ENCODE data around the gene SEC14L2. TPM values are rescaled to one million over a fixed set of nuclear protein-coding genes. Genes with fewer than 3 reads are reported as not detected.
A peak's percentile ranks its signal among the peaks of the same experiment; 100 is the strongest.

The SEC14L2 gene
- total RNA-seq, 1 donor from 2014 or later, result 35.0 TPM

GRCh38 chr22:30404307-30404706 lies 7.5 kb downstream of the SEC14L2 start:
- DNase-seq (ENCODE audit: low read depth, low spot score), result no peak

DNA sequence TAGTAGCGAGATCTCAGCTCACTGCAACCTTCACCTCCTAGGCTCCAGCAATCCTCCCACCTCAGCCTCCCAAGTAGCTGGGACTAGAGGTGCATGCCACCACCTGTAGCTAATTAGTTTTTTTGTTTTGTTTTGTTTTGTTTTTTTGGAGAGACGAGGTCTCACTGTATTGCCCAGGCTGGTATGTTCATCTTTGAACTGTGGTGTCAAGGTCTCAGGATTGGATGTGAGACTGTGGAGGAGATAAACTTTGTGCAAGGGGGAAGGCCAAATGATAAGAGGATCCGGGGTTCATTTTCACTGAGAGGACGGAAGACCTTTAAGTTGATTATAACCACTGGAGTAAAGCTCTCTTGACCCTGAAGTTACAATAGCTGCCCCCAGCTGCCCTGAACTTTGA lies 8.9 kb downstream of the SEC14L2 start:
- no peak for DNase-seq (ENCODE audit: low read depth, low spot score)

GRCh38 chr22:30406400-30406799 lies 9.6 kb downstream of the SEC14L2 start:
- DNase-seq (ENCODE audit: low read depth, low spot score), result no peak

DNA sequence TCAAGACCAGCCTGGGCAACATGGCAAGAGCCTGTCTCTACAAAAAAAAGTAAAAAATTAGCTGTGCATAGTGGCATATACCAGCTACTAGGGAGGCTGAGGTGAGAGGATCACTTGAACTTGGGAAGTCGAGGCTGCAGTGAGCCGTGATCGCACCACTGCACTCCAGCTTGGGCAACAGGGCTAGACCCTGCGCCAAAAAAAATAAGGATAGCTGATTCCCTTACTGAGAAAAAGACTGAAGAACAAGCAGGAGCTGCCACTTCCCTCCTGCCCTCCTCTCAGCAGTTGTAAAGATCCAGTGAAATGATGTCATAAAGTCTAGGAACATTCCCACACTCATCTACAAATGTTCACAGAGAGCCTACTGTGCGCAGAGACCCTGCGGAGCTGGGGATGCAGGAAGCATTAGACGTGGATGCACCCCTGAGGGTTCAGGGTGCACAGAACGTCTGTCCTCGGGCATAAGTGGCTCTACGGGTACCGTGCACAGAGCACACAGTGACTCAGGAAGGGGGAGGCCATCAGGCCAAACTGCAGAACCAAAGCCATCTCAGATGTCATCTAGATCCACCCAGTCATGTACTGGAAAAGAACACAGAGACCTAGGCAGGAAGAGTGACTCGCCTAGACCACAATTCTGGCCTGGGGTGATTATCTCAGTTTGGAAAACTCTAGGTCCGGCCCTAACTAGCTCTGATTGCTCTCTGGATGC lies 11.7 kb downstream of the SEC14L2 start:
- DNase-seq (ENCODE audit: low read depth, low spot score), result no peak

GRCh38 chr22:30411780-30412179 lies 15.0 kb downstream of the SEC14L2 start:
- DNase-seq (ENCODE audit: low read depth, low spot score), result no peak

GRCh38 chr22:30413001-30413400 lies 16.2 kb downstream of the SEC14L2 start:
- no peak for DNase-seq (ENCODE audit: low read depth, low spot score)

- no peak for DNase-seq (ENCODE audit: low read depth, low spot score)
These were observed 17.1 kb downstream of the SEC14L2 start for GRCh38 chr22:30413745-30414524.

- DNase-seq (ENCODE audit: low read depth, low spot score), result no peak
These were observed 17.8 kb downstream of the SEC14L2 start for GRCh38 chr22:30414525-30415047.

DNA sequence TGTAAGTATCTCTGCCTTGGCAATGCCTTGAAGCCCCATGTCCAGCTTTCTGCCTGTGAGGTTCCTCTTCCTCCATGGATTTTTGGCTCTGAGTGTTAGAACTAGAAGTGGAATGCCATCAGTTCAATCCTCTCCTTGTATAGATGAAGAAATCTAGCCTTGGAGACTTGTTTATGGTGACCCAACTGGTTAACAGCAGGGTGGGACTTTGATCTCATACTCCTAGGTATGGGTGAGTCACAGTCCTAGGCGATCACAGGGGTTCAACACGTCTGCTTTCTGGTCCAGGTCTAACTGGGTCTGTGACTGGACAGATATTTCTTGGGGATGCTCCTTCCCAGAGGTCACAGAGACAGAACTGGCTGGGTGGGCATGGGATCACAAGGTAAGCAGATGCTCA lies 19.6 kb downstream of the SEC14L2 start:
- DNase-seq (ENCODE audit: low read depth, low spot score), result no peak

DNA sequence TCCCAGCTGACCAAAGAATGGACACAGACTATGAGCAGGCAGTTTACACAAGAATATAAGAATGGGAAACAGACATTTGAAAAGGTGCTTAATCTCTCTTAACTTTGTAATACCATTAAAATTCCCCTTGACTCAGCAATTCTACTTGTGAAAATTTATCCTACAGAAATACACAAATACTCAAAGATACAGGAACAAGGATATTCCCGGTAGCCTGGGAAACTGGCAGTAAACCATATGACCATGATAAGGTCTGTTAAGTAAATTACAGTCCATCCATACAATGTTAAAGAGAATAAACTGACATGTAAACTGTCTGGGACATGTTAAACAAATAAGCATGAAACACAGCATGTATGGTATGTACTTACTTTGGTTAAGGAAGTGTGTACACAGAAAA lies 20.0 kb downstream of the SEC14L2 start:
- no peak for DNase-seq (ENCODE audit: low read depth, low spot score)

DNA sequence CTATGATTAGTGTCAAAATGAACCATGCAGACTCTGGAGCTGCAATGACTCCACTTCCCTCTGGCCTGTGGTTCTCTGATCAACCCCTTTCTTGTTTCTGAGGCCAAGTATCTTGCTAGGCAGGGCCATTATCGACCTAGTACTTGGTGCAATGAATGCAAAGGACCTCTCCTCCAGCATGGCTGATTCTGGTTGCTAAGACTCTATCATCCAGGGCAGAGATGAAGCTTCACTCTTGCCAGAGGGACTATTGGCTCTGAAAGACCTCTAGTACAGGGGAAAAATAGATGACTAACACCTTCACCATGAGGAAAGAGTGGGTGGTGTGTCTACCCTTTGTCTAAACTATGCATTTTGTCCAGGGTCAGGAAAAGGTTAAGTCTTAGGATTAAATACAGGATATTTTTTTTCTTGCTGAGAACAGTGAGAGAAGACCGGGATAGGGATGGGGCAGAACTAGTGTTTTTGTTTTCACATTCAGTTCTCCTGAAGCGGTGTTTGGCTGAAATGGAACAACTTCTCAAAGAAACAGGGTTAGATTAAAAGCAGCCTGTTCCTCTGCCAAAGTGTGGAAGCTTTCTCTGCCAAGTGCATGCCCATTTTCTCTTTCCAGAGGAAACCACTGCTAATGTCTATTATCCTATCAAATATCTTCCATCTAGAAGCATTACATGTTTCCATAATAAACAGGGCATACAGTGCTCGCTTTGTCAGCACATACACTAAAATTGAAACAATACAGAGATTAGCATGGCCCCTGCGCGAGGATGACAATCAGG lies 23.7 kb downstream of the SEC14L2 start:
- peak; percentile 76 for DNase-seq (ENCODE audit: low read depth, low spot score)

DNA sequence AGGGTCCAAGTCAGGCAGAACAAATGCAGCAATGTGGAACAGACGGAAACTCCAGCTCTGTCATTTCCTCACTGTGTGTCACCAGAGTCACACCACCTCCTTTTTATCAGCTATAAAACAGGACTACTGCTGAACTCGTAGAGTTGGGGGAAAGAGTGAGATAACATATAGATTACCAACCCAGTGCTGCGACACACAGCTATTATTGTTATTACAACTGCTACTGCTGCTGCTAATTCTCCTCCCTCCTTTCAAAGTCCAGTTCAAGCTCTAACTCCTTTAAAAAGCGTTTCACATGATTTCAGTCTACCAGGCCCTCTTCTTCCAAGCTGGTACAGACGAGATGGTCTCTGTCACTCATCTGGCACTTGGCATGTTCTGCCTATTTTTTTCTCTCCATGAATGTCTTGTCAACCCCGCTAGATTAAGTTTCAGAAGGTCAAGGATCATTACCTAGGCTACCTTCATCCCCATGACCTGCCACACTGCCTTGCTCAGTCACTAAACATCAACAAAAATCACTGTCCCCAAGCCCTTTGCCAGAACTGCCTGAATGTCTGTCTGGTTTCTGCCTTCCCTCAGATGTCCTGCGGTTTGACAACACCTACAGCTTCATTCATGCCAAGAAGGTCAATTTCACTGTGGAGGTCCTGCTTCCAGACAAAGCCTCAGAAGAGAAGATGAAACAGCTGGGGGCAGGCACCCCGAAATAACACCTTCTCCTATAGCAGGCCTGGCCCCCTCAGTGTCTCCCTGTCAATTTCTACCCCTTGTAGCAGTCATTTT lies 25.1 kb downstream of the SEC14L2 start:
- no peak for DNase-seq (ENCODE audit: low read depth, low spot score)

DNA sequence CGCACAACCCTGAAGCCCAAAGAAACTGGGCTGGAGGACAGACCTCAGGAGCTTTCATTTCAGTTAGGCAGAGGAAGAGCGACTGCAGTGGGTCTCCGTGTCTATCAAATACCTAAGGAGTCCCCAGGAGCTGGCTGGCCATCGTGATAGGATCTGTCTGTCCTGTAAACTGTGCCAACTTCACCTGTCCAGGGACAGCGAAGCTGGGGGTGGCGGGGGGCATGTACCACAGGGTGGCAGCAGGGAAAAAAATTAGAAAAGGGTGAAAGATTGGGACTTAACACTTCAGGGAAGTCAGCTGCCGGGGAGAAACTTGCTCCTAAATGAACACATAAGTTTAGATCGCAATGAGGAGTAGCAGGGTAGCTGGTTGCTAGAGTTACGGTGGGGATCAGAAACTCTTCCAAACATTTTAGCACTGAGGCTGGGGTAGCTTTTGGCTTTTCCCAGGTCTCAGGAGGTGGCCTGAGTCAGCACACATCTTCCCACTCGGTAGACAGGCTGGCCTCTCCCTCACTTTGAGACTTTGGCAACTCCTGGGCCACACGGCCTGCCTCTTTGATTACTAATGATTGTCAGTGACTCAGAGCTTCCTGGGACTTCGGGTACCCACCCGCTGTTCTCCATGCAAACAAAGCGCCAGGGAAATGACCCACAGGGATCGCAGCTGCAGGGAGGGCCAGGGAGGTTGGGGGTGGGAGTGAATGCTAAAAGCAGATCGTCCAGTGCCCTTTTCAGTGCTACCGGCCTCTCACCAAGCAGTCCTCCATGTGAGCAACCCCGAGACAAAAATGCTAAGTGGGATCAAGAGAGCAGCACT lies 25.9 kb downstream of the SEC14L2 start:
- DNase-seq (ENCODE audit: low read depth, low spot score), result no peak

- no peak for DNase-seq (ENCODE audit: low read depth, low spot score)
These were observed 26.6 kb downstream of the SEC14L2 start for GRCh38 chr22:30423301-30423958.

DNA sequence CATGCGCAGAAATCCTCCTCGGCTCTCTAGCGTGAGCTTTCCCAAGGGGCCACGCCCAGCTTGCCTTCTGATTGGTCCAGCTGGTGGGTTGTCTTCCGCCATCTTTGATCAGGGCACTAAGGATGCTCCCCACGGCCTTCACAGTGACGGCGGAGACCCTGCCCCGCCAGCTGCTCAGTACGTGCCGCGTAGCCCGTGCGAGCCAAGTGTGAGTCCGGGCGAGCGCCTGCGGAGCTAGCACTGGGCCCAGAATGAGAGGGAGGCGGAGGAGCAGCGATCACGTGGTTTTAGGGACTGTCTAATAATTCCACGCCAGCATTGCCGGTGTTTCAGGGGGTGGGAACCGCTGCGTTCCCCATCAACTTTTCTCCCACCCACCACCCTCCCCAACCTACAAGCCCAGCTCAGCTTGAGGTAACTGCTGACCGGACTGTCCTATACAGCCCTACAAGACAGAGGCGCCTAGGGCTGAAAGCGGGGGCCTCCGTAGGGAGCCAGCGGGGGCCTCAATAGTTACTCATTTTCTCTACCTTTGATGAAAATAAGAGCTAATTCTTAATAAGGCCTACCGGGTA lies 27.2 kb downstream of the SEC14L2 start:
- peak; percentile 99 for DNase-seq (ENCODE audit: low read depth, low spot score)

DNA sequence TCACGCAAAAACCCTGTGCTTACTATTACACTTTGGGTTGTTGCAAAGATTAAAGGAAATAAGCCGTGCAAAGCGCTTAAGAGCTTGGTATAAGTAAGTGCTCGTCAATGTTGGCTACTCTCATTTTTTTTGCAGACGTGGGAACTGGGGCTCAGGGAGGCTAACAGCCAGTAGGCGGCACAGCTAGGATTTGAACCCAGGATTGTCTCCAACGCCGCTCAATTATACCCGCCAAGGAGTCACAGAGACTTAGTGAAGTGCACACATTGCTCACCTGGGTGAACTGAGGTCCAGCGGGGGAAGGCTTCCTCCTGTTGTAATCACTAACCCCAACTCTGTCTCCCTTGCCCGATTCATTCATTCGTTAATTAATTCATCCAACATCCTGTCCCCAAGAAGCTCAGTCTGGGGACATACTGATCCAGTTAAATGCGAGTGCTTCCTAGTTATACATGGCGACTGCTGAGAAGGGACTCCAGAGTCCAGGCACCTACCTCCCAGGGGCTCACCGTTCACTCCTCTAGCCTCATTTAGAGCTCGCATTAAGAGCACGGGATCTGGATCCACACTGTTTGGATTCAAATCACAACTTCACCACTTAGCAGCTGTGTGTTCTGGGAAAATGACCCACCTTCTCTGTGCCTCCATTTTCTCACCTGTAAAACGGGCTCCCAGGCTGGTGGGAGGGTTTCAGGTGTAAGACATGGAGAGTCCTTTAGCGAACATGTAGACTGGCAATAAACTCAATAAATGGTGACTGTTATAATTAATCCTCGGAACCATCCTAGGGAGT lies 27.9 kb downstream of the SEC14L2 start:
- no peak for DNase-seq (ENCODE audit: low read depth, low spot score)

GRCh38 chr22:30425327-30425615 lies 28.5 kb downstream of the SEC14L2 start:
- DNase-seq (ENCODE audit: low read depth, low spot score), result no peak

DNA sequence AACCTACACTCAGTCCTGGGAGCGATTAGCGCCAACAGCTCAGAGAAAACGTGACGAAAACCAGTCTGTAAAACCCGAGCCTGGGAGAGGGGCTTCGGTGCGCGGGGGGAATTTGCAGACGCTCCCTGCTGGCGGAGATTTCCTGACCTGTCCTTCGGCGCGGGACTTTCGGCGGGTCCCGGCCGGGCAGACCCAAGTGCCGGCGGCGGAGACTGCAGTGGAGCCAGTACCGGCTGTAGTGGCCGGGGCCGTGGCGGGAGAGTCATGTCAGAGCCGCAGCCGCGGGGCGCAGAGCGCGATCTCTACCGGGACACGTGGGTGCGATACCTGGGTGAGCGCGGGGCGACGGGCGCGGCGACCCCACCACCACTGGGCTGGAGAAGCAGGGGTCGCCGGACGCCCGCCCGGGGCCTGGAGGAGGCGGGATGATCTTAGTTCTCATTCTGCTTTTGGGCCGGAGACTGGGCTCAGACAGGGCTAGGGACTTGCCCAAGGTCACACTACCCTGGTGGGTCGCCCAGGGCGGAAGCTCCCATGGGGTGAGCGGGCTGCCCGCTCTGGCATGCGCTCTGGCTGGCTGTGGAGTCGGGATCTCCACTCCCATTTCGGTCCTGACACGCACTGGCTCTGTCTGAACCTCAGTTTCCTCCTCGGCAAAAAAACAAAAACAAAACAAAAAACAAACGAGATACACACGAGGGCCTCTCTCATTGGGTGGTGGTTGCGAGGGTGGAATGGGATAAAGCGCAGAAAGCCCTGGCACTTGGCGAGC lies 29.0 kb downstream of the SEC14L2 start, which contains the start of gene MTFP1:
Gene MTFP1 (plus strand): TSS at position 153 of the 772 bp plus-strand sequence. CDS start 112 bp downstream, at position 265.
- no peak for DNase-seq (ENCODE audit: low read depth, low spot score)
